GM19099 (cell line): ENCODE data around the gene DNASE1L3.

ENCODE experiments used
- POLR2A ChIP-seq: IDR thresholded peaks from 3 replicates; pipeline ENCODE4 v1.6.1; 2011; ENCODE audit warnings: low read depth; ENCODE audit not compliant: insufficient read length; ENCODE audit errors: extremely low read depth

DNASE1L3 gene

DNA sequence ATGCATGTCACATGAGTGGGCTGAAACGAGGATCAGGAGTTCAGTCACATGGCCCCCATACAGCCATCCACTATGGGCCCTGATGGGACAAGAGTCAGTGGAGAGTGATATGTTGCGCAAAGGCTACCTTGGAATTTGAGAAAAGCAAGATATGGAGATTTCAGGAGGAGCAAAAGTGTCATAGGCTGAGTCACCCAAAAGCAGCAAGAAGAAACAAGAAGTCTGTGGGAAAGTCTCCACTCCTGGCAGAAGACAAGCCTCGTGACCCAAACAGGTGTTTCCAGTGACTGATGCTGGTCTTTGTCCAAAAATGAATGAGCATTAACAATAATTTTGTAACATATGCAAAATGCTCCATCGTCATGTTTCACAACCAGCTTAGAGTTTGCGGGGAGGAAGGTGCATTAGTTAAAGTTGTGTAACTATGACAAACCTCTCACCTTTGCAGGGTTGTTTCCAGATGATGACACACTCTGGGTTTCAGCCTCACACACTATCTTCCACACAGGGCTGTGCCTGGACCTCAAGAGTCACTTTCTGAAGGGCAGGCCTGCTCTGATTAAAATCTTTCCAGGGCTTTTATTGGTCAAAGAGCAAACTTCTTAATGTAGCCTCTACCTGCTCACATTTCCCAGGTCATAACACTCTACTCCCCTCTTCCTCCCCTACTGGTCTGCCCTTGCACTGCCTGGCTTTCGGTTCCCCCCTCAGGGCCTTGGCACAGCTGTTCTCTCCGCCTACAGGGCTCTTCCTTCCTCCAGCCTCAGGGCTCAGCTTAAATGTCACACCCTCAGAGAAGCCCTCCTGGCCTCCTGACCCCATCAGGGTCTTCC, 3.9 kb upstream of the DNASE1L3 start:
- no peak for TF ChIP-seq POLR2A

DNA sequence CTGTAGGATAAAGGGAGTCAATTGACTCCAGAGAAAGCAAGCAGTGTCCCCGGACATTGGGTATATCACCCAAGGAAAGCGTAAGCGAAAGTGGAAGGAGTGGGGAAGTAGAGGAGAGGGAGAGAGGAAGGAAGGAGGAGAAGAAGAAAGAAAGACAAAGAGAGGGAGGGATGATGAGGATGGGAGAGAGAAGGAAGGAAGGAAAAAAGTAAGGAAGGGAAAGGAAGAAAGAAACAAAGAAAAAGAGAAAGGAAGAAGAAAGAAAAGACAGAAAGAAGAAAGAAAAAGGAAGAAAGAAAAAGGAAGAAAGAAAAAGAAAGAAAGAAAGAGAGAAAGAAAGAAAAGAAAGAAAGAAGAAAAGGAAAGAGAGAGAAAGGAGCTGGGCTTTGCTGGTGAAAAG, 839 bp downstream of the DNASE1L3 start:
- no peak for TF ChIP-seq POLR2A

DNA sequence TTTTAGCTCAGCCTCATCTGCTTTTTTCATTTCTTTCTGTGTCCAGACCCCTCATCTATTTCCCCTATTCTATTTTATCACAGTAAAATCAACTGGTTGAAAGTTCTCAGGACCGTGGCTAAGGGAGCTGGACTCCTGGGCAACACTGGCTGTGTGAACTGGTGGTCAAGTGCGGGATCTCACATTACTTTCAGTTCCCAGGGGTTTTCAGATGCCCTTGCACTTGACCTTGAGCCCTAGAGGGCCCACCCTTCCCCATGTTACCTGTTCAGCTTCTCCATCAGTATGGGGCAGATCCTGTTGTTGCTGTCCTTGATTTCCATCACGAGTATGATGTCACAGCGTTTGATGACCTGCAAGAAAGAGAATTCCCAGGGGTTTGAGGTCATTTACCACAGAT, 2.8 kb downstream of the DNASE1L3 start:
- TF ChIP-seq POLR2A, result no peak

DNA sequence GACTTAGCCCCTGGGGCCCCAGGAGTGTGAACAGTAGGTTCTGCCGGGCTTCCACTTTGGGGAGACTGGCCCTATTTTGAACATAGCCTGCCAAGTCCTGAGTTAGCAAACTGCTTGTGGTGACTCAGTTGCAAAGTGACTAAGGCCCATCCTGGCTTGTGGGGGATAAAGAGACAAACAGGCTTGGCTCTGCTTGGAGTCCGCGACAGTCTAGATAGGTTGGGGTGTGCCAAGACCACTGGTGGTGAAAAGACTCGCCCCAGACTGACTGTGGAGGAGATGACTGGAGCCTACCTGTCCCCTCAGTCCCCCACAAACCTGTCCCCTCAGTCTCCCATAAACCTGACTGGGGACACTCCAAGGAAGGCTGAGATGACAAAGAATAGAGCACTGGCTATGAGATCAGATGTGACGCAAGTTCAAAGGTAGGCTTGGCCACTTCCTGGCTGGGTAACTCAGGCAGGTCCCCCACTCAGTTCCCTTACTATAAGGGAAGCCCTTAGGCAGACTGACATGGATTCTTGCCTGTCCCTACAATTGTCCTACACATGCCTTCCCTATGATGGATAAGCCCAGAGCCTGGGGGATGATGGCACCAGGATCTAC, 4.3 kb downstream of the DNASE1L3 start:
- TF ChIP-seq POLR2A, result no peak

DNA sequence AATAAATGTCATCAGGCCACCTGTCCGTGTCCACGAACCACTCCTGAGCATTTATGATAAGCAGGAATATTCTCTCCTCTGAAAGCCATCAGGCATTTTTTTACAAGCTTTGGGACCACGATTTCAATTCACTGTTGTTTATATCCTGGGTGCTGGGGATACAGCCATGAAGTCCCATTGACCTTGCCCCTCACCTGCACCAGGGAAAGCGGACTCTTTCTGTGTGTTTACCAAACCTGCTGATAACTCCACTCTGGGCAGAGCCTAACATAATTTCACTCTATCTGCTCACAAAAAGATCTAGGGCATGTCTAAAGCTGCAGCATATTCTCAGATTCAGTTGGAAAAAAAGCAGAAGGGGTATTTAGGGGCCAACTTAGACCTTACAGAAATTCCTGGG, 4.8 kb downstream of the DNASE1L3 start:
- no peak for TF ChIP-seq POLR2A

DNA sequence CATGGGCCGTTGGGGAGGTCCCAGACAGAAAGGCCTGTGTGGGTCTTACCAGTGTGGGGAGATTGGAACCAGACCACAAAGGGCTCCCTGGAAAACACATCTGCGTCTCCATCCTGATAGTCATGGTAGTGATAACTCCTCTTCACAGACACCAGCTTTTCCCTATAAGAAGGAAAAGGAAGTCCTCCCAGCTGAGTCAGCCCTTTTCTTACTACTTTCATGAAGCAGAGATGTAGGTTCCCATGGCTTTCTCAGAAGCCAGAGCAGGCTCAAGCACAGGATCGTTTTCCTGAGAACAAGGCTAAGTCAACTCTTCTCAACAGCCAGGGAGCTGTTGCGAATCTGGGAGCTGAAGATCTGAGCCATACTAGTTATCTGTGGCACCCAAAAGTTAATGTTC, 6.1 kb downstream of the DNASE1L3 start:
- no peak for TF ChIP-seq POLR2A

DNA sequence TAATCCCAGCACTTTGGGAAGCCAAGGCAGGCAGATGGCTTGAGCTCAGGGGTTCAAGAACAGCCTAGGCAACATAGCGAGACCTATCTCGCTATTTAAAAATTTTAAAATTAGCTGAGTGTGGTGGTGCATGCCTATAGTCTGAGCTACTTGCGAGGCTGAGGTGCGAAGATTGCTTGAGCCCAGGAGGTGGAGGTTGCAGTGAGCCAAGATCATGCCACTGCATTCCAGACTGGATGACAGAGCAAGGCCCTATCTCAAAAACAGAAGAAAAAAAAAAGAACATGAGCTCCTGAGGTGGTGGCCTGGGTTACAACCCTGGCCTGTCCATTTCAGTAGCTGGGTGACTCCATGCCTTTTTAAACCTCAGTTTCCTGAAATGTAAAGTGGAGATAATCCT, 7.2 kb downstream of the DNASE1L3 start:
- no peak for TF ChIP-seq POLR2A

DNA sequence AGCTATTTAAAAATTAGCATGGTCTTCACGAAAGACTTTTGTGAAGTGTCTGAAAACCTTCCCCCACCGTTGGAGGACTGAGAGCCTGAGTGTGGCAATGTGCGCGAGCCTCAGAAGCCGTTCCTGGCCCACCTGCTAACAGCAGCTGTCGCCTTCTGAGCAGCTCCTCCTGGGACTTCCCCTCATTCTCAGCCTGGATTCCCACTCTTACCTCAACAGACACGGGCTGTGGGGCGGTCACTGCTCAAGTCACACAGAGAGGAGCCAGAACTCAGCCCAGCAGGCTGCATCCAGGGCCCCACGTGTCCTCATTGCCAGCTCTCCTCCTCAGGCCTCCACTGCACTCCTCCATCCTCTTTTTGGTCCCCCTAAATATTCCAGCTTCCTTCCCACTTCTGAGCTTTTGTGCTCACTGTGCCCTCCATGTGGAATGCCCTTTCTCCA, 7.8 kb downstream of the DNASE1L3 start:
- no peak for TF ChIP-seq POLR2A

DNA sequence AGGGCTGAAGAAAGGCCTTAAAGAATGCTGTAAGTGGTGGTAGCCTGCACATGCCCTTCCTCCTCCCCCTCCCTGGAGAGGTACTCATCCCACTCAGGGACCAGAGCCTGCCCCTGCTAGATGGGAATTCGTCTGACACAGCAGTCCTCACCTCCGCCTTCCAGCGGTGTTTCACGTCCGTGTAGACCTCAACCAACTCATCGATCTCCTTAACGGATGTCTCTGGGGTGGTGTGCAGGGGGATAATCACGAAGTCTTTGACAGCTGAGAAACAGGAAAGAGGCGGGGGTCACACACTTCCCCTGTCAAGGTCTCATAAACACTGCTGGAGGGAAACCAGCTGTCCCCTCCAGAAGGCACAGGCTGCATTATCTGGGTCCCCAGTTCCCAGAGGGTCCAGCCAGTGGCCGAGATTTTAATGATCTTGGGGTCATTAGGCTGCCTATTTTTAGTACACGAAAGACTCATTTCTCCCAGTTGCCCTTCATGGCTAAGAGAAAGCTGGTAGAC, 9.9 kb downstream of the DNASE1L3 start:
- no peak for TF ChIP-seq POLR2A

DNA sequence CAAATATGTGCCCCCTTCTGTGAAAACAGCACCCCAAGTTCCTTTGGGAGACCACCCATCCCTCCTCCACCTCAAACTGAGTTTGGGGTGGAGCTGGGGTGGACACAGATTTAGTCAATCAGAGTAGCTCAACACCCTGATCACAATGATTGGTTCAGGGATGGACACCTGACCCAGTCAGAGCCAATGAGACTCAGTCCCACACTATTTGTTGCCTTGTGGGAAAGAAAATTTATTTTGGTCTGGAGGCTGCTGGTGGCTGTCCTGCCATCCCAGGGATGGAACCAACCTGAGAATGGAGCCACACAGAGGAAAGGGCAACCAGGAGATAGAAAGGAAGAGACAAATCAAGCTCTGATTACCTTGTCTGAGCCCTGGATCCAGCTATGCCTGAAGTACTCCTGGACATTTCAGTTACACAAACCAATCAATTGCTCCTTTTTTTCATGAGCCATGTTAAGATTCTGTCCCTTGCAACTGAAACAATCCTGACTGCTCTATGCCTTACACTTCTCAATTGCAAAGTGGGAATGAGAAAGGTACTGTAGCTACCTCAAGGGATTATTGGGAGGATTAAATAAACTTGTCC, 10.6 kb downstream of the DNASE1L3 start:
- TF ChIP-seq POLR2A, result no peak

DNA sequence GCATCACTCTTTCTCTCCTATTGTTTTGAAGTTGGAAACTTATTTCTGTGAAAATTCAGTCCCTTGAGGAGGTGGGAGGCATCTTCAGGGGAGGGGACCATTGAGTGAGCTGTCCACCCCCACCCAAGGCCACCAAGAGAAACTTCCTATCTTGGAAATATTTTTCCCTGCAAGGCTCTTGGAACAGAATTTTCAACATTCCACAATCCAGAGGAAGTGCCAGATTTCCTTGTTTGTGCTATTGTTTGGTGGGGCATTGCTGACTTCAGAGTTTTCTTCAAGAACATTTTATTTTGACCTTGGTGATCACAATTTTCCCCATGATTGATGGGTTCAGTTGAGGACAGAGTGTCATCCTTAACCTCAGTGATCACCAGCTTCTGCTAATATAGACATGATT, 12.0 kb downstream of the DNASE1L3 start:
- no peak for TF ChIP-seq POLR2A

DNA sequence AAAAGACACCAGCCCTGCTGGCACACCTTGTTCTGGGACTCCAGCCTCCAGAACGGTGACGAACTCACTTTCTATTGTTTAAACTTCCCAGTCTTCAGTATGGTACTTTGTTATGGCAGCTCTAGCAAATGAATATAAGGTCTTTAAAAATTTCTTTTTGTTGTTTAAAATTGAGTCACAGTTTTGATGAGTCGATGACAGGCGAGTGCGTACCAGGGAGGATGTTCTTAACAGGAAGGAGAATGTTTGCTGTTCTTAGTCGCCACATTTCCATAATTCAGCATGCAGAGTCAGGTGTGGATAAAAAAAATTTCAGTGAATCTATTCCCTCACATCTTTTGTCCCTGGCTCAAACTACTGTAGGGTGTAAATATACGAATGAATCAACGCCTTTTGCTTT, 12.4 kb downstream of the DNASE1L3 start:
- TF ChIP-seq POLR2A, result no peak

DNA sequence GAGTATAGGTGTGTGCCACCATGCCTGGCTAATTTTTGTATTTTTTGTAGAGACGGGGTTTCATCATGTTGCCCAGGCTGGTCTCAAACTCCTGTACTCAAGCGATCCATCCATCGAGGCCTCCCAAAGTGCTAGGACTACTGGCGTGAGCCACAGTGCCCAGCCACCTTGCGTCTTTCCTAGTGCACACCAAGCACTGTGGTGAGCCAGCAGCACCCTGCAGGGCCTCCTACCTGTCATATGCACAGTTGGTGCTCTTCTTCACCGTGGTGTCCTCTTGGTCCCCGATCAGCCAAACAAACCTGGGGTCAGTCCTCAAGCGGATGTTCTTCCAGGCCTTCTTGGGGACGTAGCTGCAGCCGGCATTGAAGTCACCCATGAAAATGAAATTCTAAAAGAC, 13.2 kb downstream of the DNASE1L3 start:
- no peak for TF ChIP-seq POLR2A

DNA sequence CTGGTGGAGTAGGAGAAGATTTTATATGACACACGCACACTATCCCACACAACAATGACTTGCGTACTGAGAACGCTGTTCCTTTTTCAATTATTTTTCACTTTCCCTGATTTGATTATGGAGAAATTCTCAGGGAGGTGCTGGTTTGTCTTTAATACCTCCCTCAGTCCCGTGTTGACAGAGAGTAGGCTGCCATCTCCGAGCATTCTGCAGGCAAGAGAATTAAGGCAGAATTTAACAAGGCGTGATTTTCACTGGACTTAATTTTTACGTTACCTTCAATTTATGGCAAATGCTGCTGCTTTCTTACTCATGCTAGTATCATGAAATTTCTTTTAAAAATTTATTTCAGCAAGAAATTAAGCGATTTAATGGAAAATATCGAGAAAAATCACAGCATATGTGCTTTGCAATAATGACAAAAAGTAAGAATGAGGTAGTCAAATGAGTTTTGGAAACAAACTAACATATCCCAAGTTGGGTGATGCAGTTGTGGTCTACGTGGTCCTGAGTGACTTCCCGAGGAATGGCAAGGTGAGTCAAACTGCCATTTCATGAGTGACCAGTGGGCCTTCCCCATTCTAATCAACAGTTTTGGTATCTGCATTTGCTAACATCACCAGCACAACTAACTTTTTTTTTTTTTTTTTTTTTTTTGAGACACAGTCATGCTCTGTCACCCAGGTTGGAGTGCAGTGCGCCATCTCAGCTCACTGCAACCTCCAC, 16.9 kb downstream of the DNASE1L3 start:
- TF ChIP-seq POLR2A, result no peak

DNA sequence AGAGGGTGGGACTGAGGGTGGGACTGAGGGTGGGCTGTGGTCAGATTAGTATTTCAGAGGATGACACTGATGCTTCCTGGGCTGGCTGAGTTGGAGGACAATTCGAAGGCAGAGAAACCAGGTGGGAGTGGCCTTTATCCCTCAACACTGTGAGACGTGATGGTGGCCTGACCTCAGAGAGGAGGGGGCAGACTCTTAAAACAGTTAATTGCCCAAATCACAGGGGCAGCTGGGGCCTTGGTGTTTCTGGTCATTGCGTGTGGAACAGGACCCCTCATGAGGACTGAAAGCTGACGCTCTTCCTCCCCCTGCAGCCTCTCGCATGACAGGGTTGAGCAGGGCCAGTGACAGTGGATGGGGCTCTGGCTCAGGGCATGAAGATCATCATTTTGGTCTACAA, 18.7 kb downstream of the DNASE1L3 start:
- TF ChIP-seq POLR2A, result no peak

DNA sequence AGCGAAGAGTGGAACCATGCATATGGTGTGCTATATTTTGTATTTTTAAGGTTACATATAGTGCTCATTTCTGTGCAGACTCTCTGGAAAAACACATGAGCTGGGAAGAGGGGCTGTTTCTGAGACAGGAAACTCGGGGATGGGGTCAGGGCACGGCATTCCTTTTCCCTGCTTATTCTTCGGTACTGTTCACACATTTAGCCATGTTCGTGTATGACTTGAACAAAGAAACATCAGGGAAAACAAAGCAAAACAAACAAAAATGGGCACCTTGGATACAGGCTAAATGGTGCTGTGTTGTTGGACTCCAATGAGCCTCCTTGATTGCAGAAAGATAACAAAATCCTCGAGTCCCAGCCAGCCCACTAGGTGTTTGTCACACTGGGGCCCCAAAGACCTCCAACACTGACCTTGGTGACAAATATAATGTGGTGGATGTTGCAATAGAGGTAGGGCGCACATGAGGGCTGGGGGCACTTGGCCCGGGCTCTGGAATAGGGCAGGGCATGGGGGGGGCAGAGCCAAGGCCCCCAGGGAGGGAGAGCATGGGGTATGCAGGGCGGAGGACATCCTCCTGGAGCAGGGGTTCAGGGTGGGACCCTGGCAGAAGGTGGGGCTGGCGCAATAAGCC, 19.3 kb downstream of the DNASE1L3 start:
- TF ChIP-seq POLR2A, result no peak

DNA sequence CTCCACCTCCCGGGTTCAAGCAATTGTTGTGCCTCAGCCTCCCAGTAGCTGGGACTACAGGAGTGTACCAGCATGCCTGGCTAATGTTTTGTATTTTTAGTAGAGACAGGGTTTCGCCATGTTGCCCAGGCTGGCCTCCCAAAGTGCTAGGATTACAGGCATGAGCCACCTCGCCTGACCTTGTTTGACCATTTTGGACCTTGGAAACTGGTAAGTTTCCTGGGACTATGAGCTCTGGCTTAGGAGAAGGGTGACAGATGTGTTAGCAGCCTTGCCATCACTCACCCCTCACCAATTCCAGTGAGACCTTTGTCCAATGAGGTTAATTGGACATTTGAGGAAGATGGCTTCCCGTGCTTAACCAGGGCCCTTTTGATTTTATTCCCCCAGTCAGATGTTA, 19.9 kb downstream of the DNASE1L3 start:
- TF ChIP-seq POLR2A, result no peak
